Fibroblast of peridontal ligament (primary cell): ENCODE results near the gene RBM33.

ENCODE experiments used
- DNase-seq: peaks from one replicate; pipeline ENCODE4 v3.0.0-alpha.2; 2010; ENCODE audit errors: extremely low read depth

RBM33 gene

DNA sequence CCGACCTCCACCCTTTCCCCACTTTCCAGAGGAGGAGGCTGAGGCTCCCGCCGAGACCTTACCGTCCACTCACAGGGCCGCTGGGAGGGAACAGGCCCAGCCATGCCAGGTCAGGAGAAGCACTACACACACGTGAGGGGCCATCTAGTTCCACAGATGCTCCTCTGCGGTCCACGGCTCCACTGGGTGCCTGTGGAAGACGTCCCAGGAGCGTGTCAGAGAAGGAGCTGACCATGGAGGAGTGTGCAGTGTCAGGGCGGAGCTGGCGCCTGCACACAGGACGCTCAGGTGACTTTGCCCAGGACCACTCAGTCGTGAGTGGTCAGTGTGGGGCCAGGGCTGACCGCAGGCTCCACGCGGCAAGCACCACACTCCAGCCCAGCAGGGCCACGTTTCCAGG, 175.8 kb downstream of the RBM33 start:
- DNase-seq: no peak

DNA sequence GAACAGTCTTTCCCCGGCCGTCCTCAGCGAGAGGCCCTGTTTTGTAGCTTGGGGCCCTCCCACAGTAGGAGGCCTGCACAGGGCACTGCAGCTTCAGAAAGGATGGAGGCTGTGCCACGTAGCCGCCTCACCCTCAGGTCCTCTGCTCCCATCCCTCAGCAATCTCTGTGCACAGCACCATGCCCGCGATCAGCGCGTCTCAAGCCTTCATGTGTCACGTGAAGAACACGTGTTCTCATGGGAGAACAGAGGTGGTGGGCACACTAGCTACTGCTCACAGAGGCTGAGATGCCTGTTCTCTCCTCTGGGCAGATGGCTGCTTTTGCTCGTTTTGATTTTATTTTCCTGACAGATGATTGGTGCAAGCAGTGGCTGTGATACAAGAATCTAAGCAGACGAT, 176.3 kb downstream of the RBM33 start:
- no peak for DNase-seq

DNA sequence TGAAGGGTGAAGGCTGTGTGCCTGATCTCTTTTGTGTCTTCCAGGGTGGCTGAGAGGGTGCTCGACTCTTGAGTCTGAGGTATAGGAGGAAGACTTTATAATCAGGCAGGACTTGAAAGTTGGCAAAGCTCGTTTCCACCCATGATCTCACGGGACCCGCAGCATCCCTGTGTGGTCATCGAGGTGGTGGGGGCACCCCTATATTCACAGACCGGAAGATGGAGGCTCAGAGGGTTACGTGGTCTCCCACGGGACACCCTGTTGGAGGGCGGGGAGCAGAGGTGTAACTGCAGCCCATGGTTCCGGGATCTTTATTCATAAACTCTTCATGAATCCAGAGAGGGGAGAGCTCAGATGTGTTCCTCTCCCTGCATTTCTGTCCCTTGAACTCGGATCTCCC, 177.4 kb downstream of the RBM33 start:
- DNase-seq: no peak

DNA sequence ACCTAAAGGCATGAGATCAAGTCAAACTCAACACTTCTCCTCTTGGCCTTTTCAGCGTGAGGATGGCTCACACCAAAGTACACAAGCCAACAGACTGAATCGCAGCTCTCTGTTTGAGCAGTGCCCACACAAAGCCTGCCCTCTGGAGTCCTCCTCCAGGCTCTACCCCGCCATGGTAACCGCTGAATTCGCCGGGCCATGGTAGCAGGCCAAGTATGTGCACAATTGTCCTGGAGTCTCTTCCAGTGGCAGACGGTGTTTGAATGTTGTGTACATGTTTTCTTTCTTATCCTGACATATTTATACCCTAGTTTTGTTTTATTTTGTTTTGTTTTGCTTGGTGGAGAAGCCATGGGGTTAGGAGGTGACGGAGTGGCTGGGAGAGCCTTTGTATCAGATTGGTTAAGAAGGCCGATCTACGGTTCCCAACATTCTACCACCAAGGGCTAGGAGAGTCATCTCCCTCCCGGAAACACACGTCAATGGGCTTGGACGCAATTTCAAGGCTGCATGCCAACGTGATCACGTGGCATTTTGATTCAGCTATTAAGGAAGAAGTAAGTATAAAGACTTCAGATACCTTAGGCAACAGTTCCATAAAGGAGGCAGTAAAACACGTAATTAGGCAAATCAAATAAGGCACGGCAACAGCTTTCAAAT, 179.9 kb downstream of the RBM33 start:
- no peak for DNase-seq

DNA sequence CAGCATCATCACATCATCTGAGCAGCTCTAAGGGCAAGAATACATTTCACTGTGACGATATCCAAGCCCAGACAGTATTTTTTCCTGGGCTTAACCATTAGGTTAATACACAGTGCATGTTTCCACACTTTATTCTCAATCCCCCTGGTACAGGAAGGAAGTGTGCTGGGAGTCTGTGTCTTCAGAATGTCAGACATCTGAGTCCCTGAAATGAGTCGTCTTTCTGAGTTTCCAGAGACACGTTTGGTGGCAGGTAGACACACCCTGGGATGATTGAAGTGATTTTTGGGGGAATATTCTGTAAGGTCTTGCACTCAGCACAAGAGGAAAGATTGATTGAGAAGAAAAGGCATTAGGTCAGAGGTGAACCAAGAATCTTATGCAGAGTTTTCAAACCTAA, 180.9 kb downstream of the RBM33 start:
- no peak for DNase-seq

DNA sequence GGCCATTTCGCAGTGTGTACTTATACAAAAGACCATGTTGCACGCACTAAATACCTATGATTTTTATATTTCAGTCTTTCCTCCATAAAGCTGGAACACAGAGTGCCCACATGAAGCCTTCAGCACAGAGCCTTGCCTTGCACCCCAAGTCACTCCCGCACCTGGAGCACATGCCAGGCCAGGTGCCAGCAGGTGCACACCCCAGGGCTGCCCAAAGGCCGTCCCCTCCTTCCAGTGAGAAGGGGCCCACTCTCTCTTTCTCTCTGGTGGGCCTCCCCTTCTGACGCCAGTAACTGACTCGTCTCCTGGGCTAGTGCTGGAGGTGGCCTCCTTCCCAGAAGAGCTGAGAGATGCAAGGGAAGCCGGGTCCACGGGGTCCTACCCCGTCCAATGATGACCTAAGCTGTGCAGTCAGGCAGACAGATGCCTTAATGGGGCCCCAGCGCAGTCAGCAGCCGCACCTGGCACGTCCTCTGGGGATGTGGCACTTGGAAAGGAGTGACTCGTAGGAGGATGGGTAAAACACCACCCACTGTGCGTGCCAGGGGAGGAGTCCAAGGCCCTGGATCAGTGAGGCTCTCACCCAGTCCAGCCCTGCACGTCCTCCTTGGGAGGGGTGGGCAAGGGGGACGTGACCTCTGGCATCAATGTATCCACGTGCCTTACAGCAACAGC, 185.5 kb downstream of the RBM33 start:
- DNase-seq: no peak
